C4-2B (cell line): ENCODE measurements around the gene CHN1.

Experiments used
- ZFX ChIP-seq: fragments of 450-650 bp; IDR thresholded peaks from 2 replicates; pipeline ENCODE4 v1.6.1; 2017
- TF ChIP-seq, protein P1 (sequence below): fragments of 450-650 bp; conservative IDR thresholded peaks from 2 replicates; pipeline ENCODE4 v1.5.1; 2017; ENCODE audit warnings: mild to moderate bottlenecking

DNA sequence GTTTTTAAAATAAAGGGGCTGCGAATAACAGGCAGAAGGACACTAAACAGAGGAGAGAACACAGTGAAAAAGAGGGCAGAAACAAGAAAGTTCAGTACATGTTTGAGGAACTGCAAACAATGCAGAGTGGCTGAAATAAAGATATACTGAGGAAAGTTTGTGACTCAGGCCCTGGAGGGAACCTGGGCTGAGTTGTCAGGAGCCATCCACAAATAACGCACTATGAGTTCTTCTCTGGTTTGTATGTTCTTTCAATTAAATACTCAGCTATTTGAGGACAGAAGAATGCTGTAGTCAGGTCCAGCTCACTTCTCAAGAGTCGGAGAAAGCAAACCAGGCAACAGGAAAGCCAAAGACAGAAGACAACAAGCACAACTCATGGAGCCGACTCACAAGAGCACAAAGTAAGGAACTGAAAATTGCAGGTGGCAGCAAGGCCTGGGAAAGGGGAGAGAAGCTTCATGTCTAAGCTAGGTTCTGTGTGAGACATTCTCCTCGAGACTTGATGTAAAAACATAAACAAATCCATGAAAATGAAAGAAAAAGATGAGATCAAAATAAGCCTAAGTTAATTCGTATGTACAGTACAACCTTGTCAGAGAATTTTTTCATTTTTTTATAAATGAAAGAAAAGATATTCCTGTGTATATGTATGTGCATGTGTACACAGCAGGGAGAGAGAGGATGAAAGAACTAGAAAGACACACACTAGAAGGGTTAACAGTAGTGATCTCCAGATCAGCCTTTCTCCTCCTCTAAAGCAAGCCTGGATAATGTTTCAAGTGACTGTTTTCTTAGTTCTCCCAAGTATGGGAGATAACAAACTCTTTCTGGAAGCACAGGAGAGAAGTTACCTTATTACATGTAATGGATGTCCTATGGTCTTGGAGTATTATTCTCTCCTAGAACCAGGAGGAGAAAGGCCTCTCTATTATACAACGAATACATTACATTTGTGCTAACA, 41.5 kb downstream of the CHN1 start:
- TF ChIP-seq, protein P1, sequence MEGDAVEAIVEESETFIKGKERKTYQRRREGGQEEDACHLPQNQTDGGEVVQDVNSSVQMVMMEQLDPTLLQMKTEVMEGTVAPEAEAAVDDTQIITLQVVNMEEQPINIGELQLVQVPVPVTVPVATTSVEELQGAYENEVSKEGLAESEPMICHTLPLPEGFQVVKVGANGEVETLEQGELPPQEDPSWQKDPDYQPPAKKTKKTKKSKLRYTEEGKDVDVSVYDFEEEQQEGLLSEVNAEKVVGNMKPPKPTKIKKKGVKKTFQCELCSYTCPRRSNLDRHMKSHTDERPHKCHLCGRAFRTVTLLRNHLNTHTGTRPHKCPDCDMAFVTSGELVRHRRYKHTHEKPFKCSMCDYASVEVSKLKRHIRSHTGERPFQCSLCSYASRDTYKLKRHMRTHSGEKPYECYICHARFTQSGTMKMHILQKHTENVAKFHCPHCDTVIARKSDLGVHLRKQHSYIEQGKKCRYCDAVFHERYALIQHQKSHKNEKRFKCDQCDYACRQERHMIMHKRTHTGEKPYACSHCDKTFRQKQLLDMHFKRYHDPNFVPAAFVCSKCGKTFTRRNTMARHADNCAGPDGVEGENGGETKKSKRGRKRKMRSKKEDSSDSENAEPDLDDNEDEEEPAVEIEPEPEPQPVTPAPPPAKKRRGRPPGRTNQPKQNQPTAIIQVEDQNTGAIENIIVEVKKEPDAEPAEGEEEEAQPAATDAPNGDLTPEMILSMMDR, result no peak
- TF ChIP-seq ZFX, result no peak
